NCI-H2107 treated with DMSO at 0.1 percent for 48 hours (cell line): ENCODE data around the gene TPK1.

Experiments
- DNase-seq: peaks from one replicate; lab custom pipeline; 2025; ENCODE audit not compliant: unreplicated experiment; lab: John Stamatoyannopoulos, UW

TPK1 gene

GRCh38 chr7:144534196-144534595 lies 301.7 kb downstream of the TPK1 start:
- DNase-seq = no peak

- no peak for DNase-seq
These were observed 304.7 kb downstream of the TPK1 start for GRCh38 chr7:144531181-144531580.

- DNase-seq = no peak
These were observed 306.5 kb downstream of the TPK1 start for GRCh38 chr7:144529269-144529926.

GRCh38 chr7:144528536-144529045 lies 307.3 kb downstream of the TPK1 start:
- no peak for DNase-seq

GRCh38 chr7:144527051-144527471 lies 308.8 kb downstream of the TPK1 start:
- DNase-seq = no peak

- no peak for DNase-seq
These were observed 309.9 kb downstream of the TPK1 start for GRCh38 chr7:144525956-144526355.

GRCh38 chr7:144524271-144524670 lies 311.6 kb downstream of the TPK1 start:
- no peak for DNase-seq

- no peak for DNase-seq
These were observed 312.2 kb downstream of the TPK1 start for GRCh38 chr7:144523621-144524020.

- no peak for DNase-seq
These were observed 315.9 kb downstream of the TPK1 start for GRCh38 chr7:144519925-144520324.

GRCh38 chr7:144518360-144518759 lies 317.5 kb downstream of the TPK1 start:
- no peak for DNase-seq

GRCh38 chr7:144517749-144518148 lies 318.1 kb downstream of the TPK1 start:
- DNase-seq = no peak

GRCh38 chr7:144516729-144517525 lies 318.9 kb downstream of the TPK1 start:
- no peak for DNase-seq

- no peak for DNase-seq
These were observed 322.5 kb downstream of the TPK1 start for GRCh38 chr7:144513334-144513733.

GRCh38 chr7:144510621-144511020 lies 325.2 kb downstream of the TPK1 start:
- DNase-seq = no peak

- DNase-seq = no peak
These were observed 327.2 kb downstream of the TPK1 start for GRCh38 chr7:144508702-144509101.

- DNase-seq = no peak
These were observed 332.6 kb downstream of the TPK1 start for GRCh38 chr7:144503215-144503614.

GRCh38 chr7:144500225-144500624 lies 335.6 kb downstream of the TPK1 start:
- DNase-seq = no peak

- DNase-seq = no peak
These were observed 338.6 kb downstream of the TPK1 start for GRCh38 chr7:144497282-144497681.

- no peak for DNase-seq
These were observed 341.5 kb downstream of the TPK1 start for GRCh38 chr7:144494355-144494754.

- no peak for DNase-seq
These were observed 346.3 kb downstream of the TPK1 start for GRCh38 chr7:144489504-144489903.

GRCh38 chr7:144488977-144489376 lies 346.9 kb downstream of the TPK1 start:
- no peak for DNase-seq

GRCh38 chr7:144487901-144488300 lies 348.0 kb downstream of the TPK1 start:
- no peak for DNase-seq
